ENCODE measurements around the gene AUTS2.

GRCh38 chr7:69676247-69676646, 78.0 kb downstream of the AUTS2 start:
- TF ChIP-seq CTCF (IDR thresholded peaks at IDR 0.05) (no peak), POLR2A (IDR thresholded peaks at IDR 0.05) (no peak)
